DND-41 (cell line): ENCODE results near the gene TRANK1.
A peak's percentile ranks its signal among the peaks of the same experiment; 100 is the strongest.
"Not testable (repeated sequence)": the region's sequence is repeated elsewhere in the genome, so short reads cannot be mapped to it uniquely, and the experiment has no call there.

Experiments used
- ATAC-seq: fragments of 200-7000 bp; cut with Tn5 transposase; 3 replicates; pipeline ENCODE4 v1.9.1; 2021; ENCODE audit warnings: low read depth; ENCODE audit not compliant: insufficient read depth
- DNase-seq: peaks from one replicate; pipeline ENCODE4 v3.0.0-alpha.2; 2020
- H2AFZ ChIP-seq: 2 replicates; pipeline ENCODE4 v1.6.0; 2012; ENCODE audit warnings: low read depth, low read length
- H3K27ac ChIP-seq: 2 replicates; pipeline ENCODE4 v1.5.1; 2012; ENCODE audit warnings: low read length, inconsistent platforms
- H3K27me3 ChIP-seq: fragments of 200-600 bp; sonication (generic); 2 replicates; pipeline ENCODE4 v1.6.0; 2012; ENCODE audit warnings: low read length, mild to moderate bottlenecking, inconsistent platforms; ENCODE audit not compliant: insufficient read depth, poor library complexity
- H3K36me3 ChIP-seq: 2 replicates; pipeline ENCODE4 v1.5.1; 2012; ENCODE audit warnings: low read length, inconsistent platforms; ENCODE audit not compliant: insufficient read depth
- H3K4me1 ChIP-seq: 2 replicates; pipeline ENCODE4 v1.5.1; 2012; ENCODE audit warnings: mild to moderate bottlenecking, low read length; ENCODE audit not compliant: insufficient read depth
- H3K4me2 ChIP-seq: 2 replicates; pipeline ENCODE4 v1.6.0; 2012; ENCODE audit warnings: mild to moderate bottlenecking, moderate library complexity, low read length, inconsistent platforms; ENCODE audit not compliant: insufficient read depth
- H3K4me3 ChIP-seq, 2 experiments: fragments of 200-600 bp in 1 of 2; shearing (Covaris generic) in 1 of 2; 2 replicates each; pipeline ENCODE4 v1.5.1; 2012 to 2016; ENCODE audit warnings: inconsistent platforms in 2 of 2, low read length in 2 of 2, mild to moderate bottlenecking in 2 of 2, low read depth in 1 of 2, moderate library complexity in 1 of 2
- H3K79me2 ChIP-seq: 2 replicates; pipeline ENCODE4 v1.6.0; 2012; ENCODE audit warnings: low read length, inconsistent platforms; ENCODE audit not compliant: insufficient read depth
- H3K9ac ChIP-seq: 2 replicates; pipeline ENCODE4 v1.6.0; 2012; ENCODE audit warnings: low read depth, mild to moderate bottlenecking, inconsistent platforms, low read length, moderate library complexity
- H3K9me3 ChIP-seq: 2 replicates; pipeline ENCODE4 v1.5.1; 2012; ENCODE audit warnings: low read length, moderate library complexity, mild to moderate bottlenecking, inconsistent platforms; ENCODE audit not compliant: insufficient read depth, severe bottlenecking
- H4K20me1 ChIP-seq: 2 replicates; pipeline ENCODE4 v1.6.0; 2012; ENCODE audit warnings: low read length; ENCODE audit not compliant: insufficient read depth
- EZH2 ChIP-seq: IDR thresholded peaks from 3 replicates; pipeline ENCODE4 v1.6.1; 2012; ENCODE audit warnings: borderline replicate concordance, low read depth, mild to moderate bottlenecking, moderate library complexity, low read length, inconsistent platforms; ENCODE audit not compliant: severe bottlenecking
- TF ChIP-seq, protein P1 (sequence below): IDR thresholded peaks from 2 replicates; pipeline ENCODE4 v1.5.1; 2012; ENCODE audit warnings: borderline replicate concordance, low read length, moderate library complexity, mild to moderate bottlenecking; ENCODE audit not compliant: poor library complexity, severe bottlenecking; ENCODE audit errors: extremely low read depth

The TRANK1 gene

GRCh38 chr3:36881735-36882134 lies 63.1 kb downstream of the TRANK1 start:
- Histone ChIP-seq H3K4me3 (no peak overlapping the region), H3K27ac (no peak overlapping the region), H3K9ac (no peak overlapping the region), H4K20me1 (no peaks in the 10 kb centered on the region), H3K9me3 (no peaks in the 10 kb centered on the region), H3K79me2 (no peaks in the 10 kb centered on the region), H2AFZ (no peak overlapping the region), H3K27me3 (no peaks in the 10 kb centered on the region), H3K4me2 (no peak overlapping the region), H3K4me1 (peaks cover 19% of the 10 kb centered on the region), H3K36me3 (no peaks in the 10 kb centered on the region; the same call in 1 of the 2 replicates)
- TF ChIP-seq, protein P1, sequence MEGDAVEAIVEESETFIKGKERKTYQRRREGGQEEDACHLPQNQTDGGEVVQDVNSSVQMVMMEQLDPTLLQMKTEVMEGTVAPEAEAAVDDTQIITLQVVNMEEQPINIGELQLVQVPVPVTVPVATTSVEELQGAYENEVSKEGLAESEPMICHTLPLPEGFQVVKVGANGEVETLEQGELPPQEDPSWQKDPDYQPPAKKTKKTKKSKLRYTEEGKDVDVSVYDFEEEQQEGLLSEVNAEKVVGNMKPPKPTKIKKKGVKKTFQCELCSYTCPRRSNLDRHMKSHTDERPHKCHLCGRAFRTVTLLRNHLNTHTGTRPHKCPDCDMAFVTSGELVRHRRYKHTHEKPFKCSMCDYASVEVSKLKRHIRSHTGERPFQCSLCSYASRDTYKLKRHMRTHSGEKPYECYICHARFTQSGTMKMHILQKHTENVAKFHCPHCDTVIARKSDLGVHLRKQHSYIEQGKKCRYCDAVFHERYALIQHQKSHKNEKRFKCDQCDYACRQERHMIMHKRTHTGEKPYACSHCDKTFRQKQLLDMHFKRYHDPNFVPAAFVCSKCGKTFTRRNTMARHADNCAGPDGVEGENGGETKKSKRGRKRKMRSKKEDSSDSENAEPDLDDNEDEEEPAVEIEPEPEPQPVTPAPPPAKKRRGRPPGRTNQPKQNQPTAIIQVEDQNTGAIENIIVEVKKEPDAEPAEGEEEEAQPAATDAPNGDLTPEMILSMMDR = no peak
- no peak for TF ChIP-seq EZH2
- ATAC-seq (no peak), DNase-seq (no peak)

GRCh38 chr3:36879842-36880241 lies 65.0 kb downstream of the TRANK1 start:
- H3K27me3 ChIP-seq, H3K27ac ChIP-seq, ATAC-seq, H3K4me3 ChIP-seq, H3K4me2 ChIP-seq, H4K20me1 ChIP-seq, DNase-seq, H3K79me2 ChIP-seq, H3K9me3 ChIP-seq, H3K9ac ChIP-seq, H2AFZ ChIP-seq, H3K36me3 ChIP-seq: not testable (repeated sequence)
- peaks cover 33% of the 10 kb centered on the region for H3K4me1 ChIP-seq

DNA sequence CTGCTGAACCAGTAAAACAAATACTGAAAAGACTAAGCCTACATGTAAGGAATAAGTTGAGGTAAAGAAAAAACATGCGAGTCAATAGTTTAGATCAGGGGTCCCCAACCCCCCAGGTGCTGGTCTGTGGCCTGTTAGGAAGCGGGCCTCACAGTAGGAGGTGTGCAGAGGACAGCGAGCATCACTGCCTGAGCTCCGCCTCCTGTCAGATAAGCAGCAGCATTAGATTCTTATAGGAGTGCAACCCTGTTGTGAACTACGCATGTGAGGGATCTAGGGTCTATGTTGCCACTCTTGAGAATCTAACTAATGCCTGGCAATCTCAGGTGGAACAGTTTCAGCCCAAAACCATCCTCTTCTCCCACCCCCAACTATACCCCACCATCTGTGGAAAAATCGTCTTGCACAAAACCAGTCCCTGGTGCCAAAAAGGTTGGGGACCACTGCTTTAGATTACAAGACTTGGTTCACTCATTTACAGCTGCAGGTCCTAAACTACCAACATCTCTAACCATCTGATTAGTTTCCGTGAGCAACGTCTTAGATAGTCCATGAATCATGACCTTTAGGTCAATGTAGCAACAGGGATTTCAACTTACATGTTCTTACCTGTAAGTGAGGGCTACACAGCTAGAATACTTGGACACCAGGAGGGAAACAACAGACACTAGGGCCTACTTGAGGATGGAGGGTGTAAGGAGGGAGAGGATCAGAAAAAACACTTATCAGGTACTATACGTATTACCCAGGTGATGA lies 66.7 kb downstream of the TRANK1 start:
- Histone ChIP-seq H4K20me1 (no peaks in the 10 kb centered on the region), H3K4me2 (peak overlapping the region; percentile 61), H3K4me1 (peaks cover 33% of the 10 kb centered on the region), H3K27me3 (no peaks in the 10 kb centered on the region), H3K4me3 (no peak overlapping the region), H3K27ac (peak overlapping the region; percentile 89), H2AFZ (no peak overlapping the region; the same call in none of the 2 replicates), H3K36me3 (no peaks in the 10 kb centered on the region), H3K9me3 (no peaks in the 10 kb centered on the region), H3K9ac (no peak overlapping the region; the same call in 1 of the 2 replicates), H3K79me2 (no peaks in the 10 kb centered on the region)
- no peak for ATAC-seq
- no peak for DNase-seq
- no peak for TF ChIP-seq EZH2
- TF ChIP-seq, protein P1 = no peak

DNA sequence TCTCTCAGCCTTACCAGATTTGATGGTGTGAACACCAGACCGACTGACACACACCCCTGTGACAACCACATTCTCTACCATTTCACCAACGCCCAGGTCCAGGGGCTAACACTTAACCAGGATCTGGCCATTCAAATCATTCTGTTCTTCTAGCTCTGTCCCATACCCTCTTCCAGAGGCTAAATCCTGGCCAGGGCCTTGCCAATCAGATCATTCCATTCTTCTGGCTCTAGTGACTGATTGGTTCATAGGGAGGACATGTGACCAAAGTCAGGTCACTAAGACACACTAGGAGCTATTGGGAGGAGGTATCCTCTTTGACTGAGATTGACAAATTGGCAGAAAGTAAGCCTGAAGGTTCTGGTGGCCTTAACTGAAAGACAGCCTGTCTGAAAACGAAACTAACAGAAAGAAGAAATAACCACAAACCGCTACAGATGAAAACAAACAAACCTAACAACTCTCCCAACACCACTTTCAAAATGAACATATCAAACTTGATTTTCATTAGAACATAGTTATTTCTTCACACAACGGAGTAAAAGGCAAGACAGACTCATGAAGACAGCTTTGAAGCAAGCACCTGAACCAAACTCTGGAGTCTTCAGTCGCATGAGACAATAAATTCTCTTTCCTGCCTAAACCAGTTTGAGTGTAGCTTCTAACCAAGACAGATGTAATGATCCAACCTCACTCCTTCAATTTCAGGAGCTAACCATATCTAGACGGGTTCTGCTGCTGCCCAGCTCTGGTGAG lies 68.5 kb downstream of the TRANK1 start:
- Histone ChIP-seq H3K4me1 (peaks cover 33% of the 10 kb centered on the region), H3K79me2 (no peaks in the 10 kb centered on the region), H3K36me3 (no peaks in the 10 kb centered on the region), H3K9ac (peak overlapping the region; percentile 54), H4K20me1 (no peaks in the 10 kb centered on the region), H3K4me2 (peak overlapping the region; percentile 61), H3K9me3 (no peaks in the 10 kb centered on the region), H2AFZ (peak overlapping the region; percentile 67), H3K27me3 (no peaks in the 10 kb centered on the region), H3K4me3 (peak overlapping the region in 1 of 2 experiments; percentile 47; a peak in 3 of 4 replicates), H3K27ac (peak overlapping the region; percentile 89)
- no peak for TF ChIP-seq EZH2
- TF ChIP-seq, protein P1 = no peak
- ATAC-seq (peak; percentile 94), DNase-seq (peak; percentile 63)
